Uterus (tissue), 4 donors: ENCODE results near the gene ZNF865. TPM values are rescaled to one million over a fixed set of nuclear protein-coding genes. Genes with fewer than 3 reads are reported as not detected.

Experiments
- DNase-seq, 2 donors: peaks; one replicate each; pipeline ENCODE4 v3.0.0-alpha.2; 2019 to 2020
- H3K27ac ChIP-seq, 2 donors: fragments of 200-600 bp; sonication (generic); 1 replicate in 1 of 2; 2 replicates in 1 of 2; pipeline ENCODE4 v1.5.1; 2016 to 2018
- H3K27me3 ChIP-seq, 2 donors: fragments of 200-600 bp; sonication (generic); one replicate each; pipeline ENCODE4 v1.5.1; 2018 to 2019; ENCODE audit warnings: control low read depth in 1 of 2
- H3K36me3 ChIP-seq, 2 donors: fragments of 200-600 bp; sonication (generic); one replicate each; pipeline ENCODE4 v1.5.1; 2019; ENCODE audit warnings: control low read depth in 1 of 2
- H3K4me1 ChIP-seq, 2 donors: fragments of 200-600 bp; sonication (generic); one replicate each; pipeline ENCODE4 v1.5.1; 2018 to 2019; ENCODE audit warnings: control low read depth in 1 of 2
- H3K4me3 ChIP-seq, 2 donors: fragments of 200-600 bp; sonication (generic); 1 replicate in 1 of 2; 2 replicates in 1 of 2; pipeline ENCODE4 v1.5.1; 2018 to 2019; ENCODE audit warnings: mild to moderate bottlenecking in 1 of 2
- H3K9me3 ChIP-seq, 2 donors: fragments of 200-600 bp; sonication (generic); one replicate each; pipeline ENCODE4 v1.5.1; 2019; ENCODE audit warnings: control low read depth in 1 of 2
- CTCF ChIP-seq, 4 experiments: fragments of 200-600 bp in 2 of 4; fragments of 450-650 bp in 2 of 4; sonication (generic) in 2 of 4; IDR thresholded peaks; one replicate each; pipeline ENCODE4 v1.5.1; 2016 to 2019; ENCODE audit warnings: antibody characterized with exemption in 4 of 4, mild to moderate bottlenecking in 2 of 4, moderate library complexity in 1 of 4
- POLR2A ChIP-seq, 2 donors: fragments of 450-650 bp; IDR thresholded peaks; one replicate each; pipeline ENCODE4 v1.6.1; 2016; ENCODE audit warnings: antibody characterized with exemption in 2 of 2, mild to moderate bottlenecking in 1 of 2, moderate library complexity in 1 of 2
- intact Hi-C: fragments of 100-400 bp; cut with DNase I; formaldehyde crosslinking; loops from one replicate; pipeline ENCODE4 v1.15.1; 2023; ENCODE audit warnings: low total_unique reads
- total RNA-seq, 4 donors: library from RNA; depleted of rRNA in 3 of 4; stranded (reverse); fragments of >200 nt in 3 of 4; gene quantifications; one replicate each; pipeline versions ENCODE4 v1.1.0 to v1.2.4, GENCODE V29; 2014 to 2023
- donor health status: DM: yes; HTN: yes; CAD: no.

ZNF865 gene
- total RNA-seq, 4 donors from 2014 or later, result 2.0 to 24.2 (median 3.2) TPM; not detected in 1

- DNase-seq, result peak; percentile 85 to 89
- no peaks in the 10 kb centered on the region for H3K9me3 ChIP-seq
- H3K4me3 ChIP-seq, result peak within 1 kb of the TSS; percentile 82 to 87
- TF ChIP-seq CTCF (IDR thresholded peaks at IDR 0.05) (peak in 2 of 4 experiments; percentile 23 to 33), POLR2A (IDR thresholded peaks at IDR 0.05) (peak in 1 of 2 donors; percentile 38)
- H3K27me3 ChIP-seq, result no peaks in the 10 kb centered on the region
- intact Hi-C loops, result loop anchor here (10.0 kb wide), 1 partner anchor 85 kb away; no protein-coding TSS in a partner anchor
- H3K4me1 ChIP-seq, result peaks cover 0 to 12% of the 10 kb centered on the region in 2 donors
- peak within 1 kb of the TSS; percentile 94 to 99 for H3K27ac ChIP-seq
- H3K36me3 ChIP-seq, result no peaks in the 10 kb centered on the region
Measured at GRCh38 chr19:55599842-55600661, 5.4 kb upstream of the ZNF865 start, which contains the start of gene ZNF524. Gene ZNF524 (plus strand): TSS chr19:55600288. CDS start chr19:55602113, 1,825 bp downstream.

GRCh38 chr19:55600662-55601028 lies 4.8 kb upstream of the ZNF865 start:
- no peaks in the 10 kb centered on the region for H3K27me3 ChIP-seq
- no peaks in the 10 kb centered on the region for H3K9me3 ChIP-seq
- no peak for TF ChIP-seq POLR2A (IDR thresholded peaks at IDR 0.05)
- no peak for TF ChIP-seq CTCF (IDR thresholded peaks at IDR 0.05)
- peaks cover 0 to 12% of the 10 kb centered on the region in 2 donors for H3K4me1 ChIP-seq
- H3K27ac ChIP-seq, result peak overlapping the region; percentile 94 to 99
- peak overlapping the region; percentile 82 to 87 for H3K4me3 ChIP-seq
- H3K36me3 ChIP-seq, result no peaks in the 10 kb centered on the region
- intact Hi-C loops, result loop anchor here (10.0 kb wide), 1 partner anchor 86 kb away; no protein-coding TSS in a partner anchor
- DNase-seq, result no peak

- no peak for DNase-seq
- peaks cover 0 to 12% of the 10 kb centered on the region in 2 donors for H3K4me1 ChIP-seq
- peak overlapping the region; percentile 82 to 87 for H3K4me3 ChIP-seq
- intact Hi-C loops, result loop anchor here (10.0 kb wide), 1 partner anchor 86 kb away; no protein-coding TSS in a partner anchor
- no peaks in the 10 kb centered on the region for H3K9me3 ChIP-seq
- H3K36me3 ChIP-seq, result no peaks in the 10 kb centered on the region
- H3K27me3 ChIP-seq, result no peaks in the 10 kb centered on the region
- H3K27ac ChIP-seq, result peak overlapping the region; percentile 94 to 99
- no peak for TF ChIP-seq CTCF (IDR thresholded peaks at IDR 0.05)
- no peak for TF ChIP-seq POLR2A (IDR thresholded peaks at IDR 0.05)
Measured at GRCh38 chr19:55601084-55601483, 4.4 kb upstream of the ZNF865 start.

- TF ChIP-seq CTCF (IDR thresholded peaks at IDR 0.05) (no peak), POLR2A (IDR thresholded peaks at IDR 0.05) (no peak)
- intact Hi-C loops, result loop anchor here (10.0 kb wide), 1 partner anchor 88 kb away; no protein-coding TSS in a partner anchor
- no peak overlapping the region for H3K27ac ChIP-seq
- no peaks in the 10 kb centered on the region for H3K27me3 ChIP-seq
- H3K4me1 ChIP-seq, result peaks cover 0 to 12% of the 10 kb centered on the region in 2 donors
- peak in 1 of 2 donors; percentile 31 for DNase-seq
- H3K9me3 ChIP-seq, result no peaks in the 10 kb centered on the region
- H3K4me3 ChIP-seq, result no peak overlapping the region
- no peaks in the 10 kb centered on the region for H3K36me3 ChIP-seq
Measured at GRCh38 chr19:55602104-55603001, 3.1 kb upstream of the ZNF865 start.
